Osteocyte (in vitro differentiated cells): Measurements from ENCODE around the gene HMGA1. TPM values are rescaled to one million over a fixed set of nuclear protein-coding genes. Genes with fewer than 3 reads are reported as not detected.
"Not testable (repeated sequence)": the region's sequence is repeated elsewhere in the genome, so short reads cannot be mapped to it uniquely, and the experiment has no call there.

Experiments used
- DNase-seq: peaks from one replicate; pipeline ENCODE4 v3.0.0; 2021; ENCODE audit warnings: mixed read lengths; ENCODE audit not compliant: unreplicated experiment; ENCODE audit errors: extremely low spot score
- H3K27ac Mint-ChIP-seq: one replicate; pipeline ENCODE4 v1.8.0; 2021; ENCODE audit warnings: mild to moderate bottlenecking, mixed read lengths; ENCODE audit not compliant: unreplicated experiment
- H3K27me3 Mint-ChIP-seq: one replicate; pipeline ENCODE4 v1.8.0; 2021; ENCODE audit warnings: mixed read lengths; ENCODE audit not compliant: unreplicated experiment
- H3K36me3 Mint-ChIP-seq: one replicate; pipeline ENCODE4 v1.8.0; 2021; ENCODE audit warnings: mixed read lengths; ENCODE audit not compliant: unreplicated experiment
- H3K4me1 Mint-ChIP-seq: one replicate; pipeline ENCODE4 v1.8.0; 2021; ENCODE audit warnings: mixed read lengths; ENCODE audit not compliant: unreplicated experiment
- H3K4me3 Mint-ChIP-seq: one replicate; pipeline ENCODE4 v1.8.0; 2021; ENCODE audit warnings: mild to moderate bottlenecking, moderate library complexity, mixed read lengths; ENCODE audit not compliant: unreplicated experiment
- H3K9me3 Mint-ChIP-seq: one replicate; pipeline ENCODE4 v1.8.0; 2021; ENCODE audit warnings: mixed read lengths; ENCODE audit not compliant: unreplicated experiment
- CTCF ChIP-seq: fragments of 200-600 bp; sonication (generic); IDR thresholded peaks from 2 replicates; pipeline ENCODE4 v1.5.0; 2021; ENCODE audit warnings: antibody characterized with exemption, mild to moderate bottlenecking, moderate library complexity
- total RNA-seq: library from RNA; stranded (reverse); gene quantifications from 2 replicates; pipeline ENCODE4 v1.2.1, GENCODE V29; 2021

The HMGA1 gene
- total RNA-seq, 1 donor from 2014 or later, result 89.0 TPM

GRCh38 chr6:34247481-34248197, 11.0 kb downstream of the HMGA1 start:
- Mint-ChIP-seq H3K36me3 (no peaks in the 10 kb centered on the region), H3K9me3 (no peaks in the 10 kb centered on the region), H3K4me3 (peak overlapping the region; percentile 92), H3K27ac (peak overlapping the region; percentile 56), H3K27me3 (no peaks in the 10 kb centered on the region), H3K4me1 (peaks cover 54% of the 10 kb centered on the region)
- no peak for DNase-seq
- TF ChIP-seq CTCF, result no peak

- Mint-ChIP-seq H3K27ac (peak overlapping the region; percentile 82), H3K4me1 (peaks cover 47% of the 10 kb centered on the region), H3K9me3 (no peaks in the 10 kb centered on the region), H3K4me3 (peak overlapping the region; percentile 92), H3K27me3 (no peaks in the 10 kb centered on the region), H3K36me3 (peaks cover 2% of the 10 kb centered on the region)
- TF ChIP-seq CTCF, result no peak
- no peak for DNase-seq
Measured at GRCh38 chr6:34248198-34248726, 11.6 kb downstream of the HMGA1 start.

GRCh38 chr6:34248727-34249468, 12.2 kb downstream of the HMGA1 start, which contains the start of gene SMIM29:
Gene SMIM29, minus strand, starts transcription at chr6:34249006. Its CDS starts 1,215 bp downstream, at chr6:34247791.
- peak within 1 kb of the TSS; percentile 92 for H3K4me3 Mint-ChIP-seq
- peak within 1 kb of the TSS; percentile 94 for H3K27ac Mint-ChIP-seq
- peaks cover 2% of the 10 kb centered on the region for H3K36me3 Mint-ChIP-seq
- peak; percentile 98 for TF ChIP-seq CTCF
- peaks cover 41% of the 10 kb centered on the region for H3K4me1 Mint-ChIP-seq
- no peaks in the 10 kb centered on the region for H3K9me3 Mint-ChIP-seq
- no peaks in the 10 kb centered on the region for H3K27me3 Mint-ChIP-seq
- peak; percentile 99 for DNase-seq

GRCh38 chr6:34249469-34250261, 13.0 kb downstream of the HMGA1 start:
- TF ChIP-seq CTCF, result no peak
- H3K4me1 Mint-ChIP-seq, result peaks cover 33% of the 10 kb centered on the region
- peaks cover 2% of the 10 kb centered on the region for H3K36me3 Mint-ChIP-seq
- H3K4me3 Mint-ChIP-seq, result peak overlapping the region; percentile 92
- H3K27me3 Mint-ChIP-seq, result no peaks in the 10 kb centered on the region
- no peak for DNase-seq
- H3K9me3 Mint-ChIP-seq, result no peaks in the 10 kb centered on the region
- H3K27ac Mint-ChIP-seq, result peak overlapping the region; percentile 94

GRCh38 chr6:34252395-34252794, 15.7 kb downstream of the HMGA1 start:
- not testable (repeated sequence) for H3K9me3 Mint-ChIP-seq, H3K27me3 Mint-ChIP-seq, DNase-seq, H3K27ac Mint-ChIP-seq, H3K4me3 Mint-ChIP-seq, H3K36me3 Mint-ChIP-seq
- peaks cover 13% of the 10 kb centered on the region for H3K4me1 Mint-ChIP-seq
